Measurements from ENCODE around the gene CPOX. TPM values are rescaled to one million over a fixed set of nuclear protein-coding genes. Genes with fewer than 3 reads are reported as not detected.
"Not testable (repeated sequence)": the region's sequence is repeated elsewhere in the genome, so short reads cannot be mapped to it uniquely, and the experiment has no call there.

CPOX gene
- total RNA-seq, 2 donors from 2014 or later = 36.5 to 36.7 TPM

DNA sequence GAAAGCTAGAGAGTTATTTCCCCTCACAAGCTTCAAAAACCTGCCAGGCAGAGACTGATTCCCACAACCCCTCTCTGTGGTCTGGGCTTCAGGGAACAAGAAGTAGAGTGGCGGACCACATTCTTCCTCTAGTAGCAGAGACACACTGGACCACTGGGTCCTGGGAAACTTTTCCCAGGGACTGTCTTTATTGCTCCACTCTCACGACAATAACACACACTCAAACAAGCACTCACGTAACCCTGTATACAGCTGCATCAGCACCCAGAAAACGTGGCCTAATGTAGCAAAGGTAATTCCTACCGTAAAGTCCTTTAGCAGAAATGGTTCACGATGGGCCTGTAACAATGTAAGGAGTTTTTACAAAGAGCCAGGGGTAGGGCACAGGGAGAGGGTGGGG is 27.6 kb downstream of the CPOX start:
- ATAC-seq (replicated peaks in 1 of 2) = no peak
- DNase-seq = no peak
- Mint-ChIP-seq H3K27ac (peak overlapping the region; percentile 85), H3K27me3 (ENCODE audit: low read depth) (no peaks in the 10 kb centered on the region), H3K4me1 (ENCODE audit: low read depth) (peaks cover 77% of the 10 kb centered on the region), H3K9me3 (peaks cover 0 to 6% of the 10 kb centered on the region in 2 donors), H3K36me3 (ENCODE audit: insufficient read depth in 2 of 2) (peaks cover 3 to 7% of the 10 kb centered on the region in 2 donors), H3K4me3 (peak overlapping the region; percentile 44 to 72)

DNA sequence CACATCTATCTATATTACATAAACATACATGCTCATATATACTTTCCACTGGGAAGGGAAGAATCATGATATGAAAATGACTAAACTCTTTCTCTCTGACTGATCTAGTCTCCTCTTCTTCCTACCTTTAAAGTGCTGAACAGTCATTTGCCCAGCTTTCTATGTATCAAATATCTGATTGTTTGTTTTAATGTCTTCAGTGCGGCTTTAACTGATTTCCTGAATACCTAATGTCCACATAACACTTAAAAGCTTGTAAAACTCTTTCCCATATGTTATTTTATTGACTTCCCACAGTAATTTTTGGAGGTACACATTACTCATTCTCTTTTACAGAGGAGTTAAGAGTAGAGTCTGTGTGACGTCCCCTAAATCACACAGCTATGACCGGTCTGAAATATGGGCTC is 28.2 kb downstream of the CPOX start:
- H3K4me1 Mint-ChIP-seq (ENCODE audit: low read depth) = peaks cover 83% of the 10 kb centered on the region
- peak overlapping the region; percentile 85 for H3K27ac Mint-ChIP-seq
- ATAC-seq (replicated peaks in 1 of 2) (peak; percentile 59 to 62), DNase-seq (no peak)
- H3K36me3 Mint-ChIP-seq (ENCODE audit: insufficient read depth in 2 of 2) = peaks cover 3 to 7% of the 10 kb centered on the region in 2 donors
- H3K4me3 Mint-ChIP-seq = peak overlapping the region; percentile 44 to 72
- peaks cover 0 to 6% of the 10 kb centered on the region in 2 donors for H3K9me3 Mint-ChIP-seq
- H3K27me3 Mint-ChIP-seq (ENCODE audit: low read depth) = no peaks in the 10 kb centered on the region

DNA sequence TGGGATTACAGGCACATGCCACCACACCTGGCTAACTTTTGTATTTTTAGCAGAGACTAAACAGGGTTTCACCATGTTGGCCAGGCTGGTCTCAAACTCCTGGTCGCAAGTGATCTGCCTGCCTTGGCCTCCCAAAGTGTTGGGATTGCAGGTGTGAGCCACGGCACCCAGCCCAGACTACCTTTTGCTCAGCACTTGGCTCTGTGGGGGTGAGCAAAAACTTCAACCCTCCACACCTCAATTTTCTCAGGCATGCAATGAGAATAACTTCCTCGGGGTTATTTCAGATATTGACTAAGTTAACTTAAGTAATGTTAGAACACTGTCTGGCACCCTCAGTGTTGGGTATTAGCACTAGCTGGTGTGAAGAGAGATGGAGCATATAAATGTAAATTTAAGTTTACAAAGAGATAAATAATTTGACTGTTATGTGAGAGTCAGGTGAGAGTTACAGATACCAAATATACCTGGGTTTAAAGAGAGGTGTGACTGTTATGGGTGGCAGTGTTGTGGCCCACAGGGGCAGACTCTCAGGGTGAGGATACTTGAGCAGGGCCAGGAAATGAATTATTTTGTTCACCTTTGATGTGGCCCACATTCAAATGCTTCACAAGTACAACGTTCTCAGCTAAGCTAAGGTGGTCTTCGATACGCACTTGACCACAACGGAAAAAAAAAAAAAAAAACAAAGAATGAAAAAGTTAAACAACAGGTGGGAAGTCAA is 29.0 kb downstream of the CPOX start:
- Mint-ChIP-seq H3K4me1 (ENCODE audit: low read depth) (peaks cover 88% of the 10 kb centered on the region), H3K27me3 (ENCODE audit: low read depth) (no peaks in the 10 kb centered on the region), H3K9me3 (peaks cover 0 to 6% of the 10 kb centered on the region in 2 donors), H3K36me3 (ENCODE audit: insufficient read depth in 2 of 2) (peaks cover 4 to 7% of the 10 kb centered on the region in 2 donors), H3K4me3 (peak overlapping the region; percentile 72 to 78), H3K27ac (peak overlapping the region; percentile 92)
- ATAC-seq (replicated peaks in 1 of 2) (peak; percentile 37 to 50), DNase-seq (no peak)

DNA sequence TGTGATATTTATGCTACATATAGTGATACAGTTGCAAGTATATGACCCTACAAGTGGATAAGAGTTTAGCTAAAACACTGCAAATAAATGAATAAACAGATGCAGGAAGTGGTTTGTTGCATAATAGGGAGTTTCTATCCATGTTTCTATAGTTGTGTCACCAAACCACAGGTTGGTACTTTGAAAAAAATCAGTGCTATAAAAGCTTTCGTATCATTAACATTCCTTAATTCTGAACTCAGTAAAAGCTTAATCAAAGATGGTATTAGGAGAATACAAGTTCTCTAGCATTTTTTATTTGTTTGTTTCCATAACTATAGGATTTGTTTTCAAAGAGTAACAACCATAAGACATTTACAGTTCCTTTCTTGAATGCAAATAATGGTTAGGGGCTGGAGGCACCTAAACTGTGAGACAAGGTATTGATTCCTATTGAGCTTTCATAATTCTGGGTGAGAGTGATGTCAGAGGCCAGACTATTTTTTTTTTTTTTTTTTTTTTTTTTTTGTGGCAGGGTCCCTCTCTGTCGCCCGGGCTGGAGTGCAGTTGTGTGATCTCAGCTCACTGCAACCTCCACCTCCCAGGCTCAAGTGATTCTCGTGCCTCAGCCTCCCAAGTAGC is 29.6 kb downstream of the CPOX start:
- H3K36me3 Mint-ChIP-seq (ENCODE audit: insufficient read depth in 2 of 2) = peaks cover 5 to 11% of the 10 kb centered on the region in 2 donors
- peaks cover 0 to 4% of the 10 kb centered on the region in 2 donors for H3K9me3 Mint-ChIP-seq
- ATAC-seq (replicated peaks in 1 of 2) (peak; percentile 28 to 31), DNase-seq (no peak)
- H3K27ac Mint-ChIP-seq = peak overlapping the region; percentile 92
- peaks cover 92% of the 10 kb centered on the region for H3K4me1 Mint-ChIP-seq (ENCODE audit: low read depth)
- H3K4me3 Mint-ChIP-seq = peak overlapping the region; percentile 78 to 82
- H3K27me3 Mint-ChIP-seq (ENCODE audit: low read depth) = no peaks in the 10 kb centered on the region

DNA sequence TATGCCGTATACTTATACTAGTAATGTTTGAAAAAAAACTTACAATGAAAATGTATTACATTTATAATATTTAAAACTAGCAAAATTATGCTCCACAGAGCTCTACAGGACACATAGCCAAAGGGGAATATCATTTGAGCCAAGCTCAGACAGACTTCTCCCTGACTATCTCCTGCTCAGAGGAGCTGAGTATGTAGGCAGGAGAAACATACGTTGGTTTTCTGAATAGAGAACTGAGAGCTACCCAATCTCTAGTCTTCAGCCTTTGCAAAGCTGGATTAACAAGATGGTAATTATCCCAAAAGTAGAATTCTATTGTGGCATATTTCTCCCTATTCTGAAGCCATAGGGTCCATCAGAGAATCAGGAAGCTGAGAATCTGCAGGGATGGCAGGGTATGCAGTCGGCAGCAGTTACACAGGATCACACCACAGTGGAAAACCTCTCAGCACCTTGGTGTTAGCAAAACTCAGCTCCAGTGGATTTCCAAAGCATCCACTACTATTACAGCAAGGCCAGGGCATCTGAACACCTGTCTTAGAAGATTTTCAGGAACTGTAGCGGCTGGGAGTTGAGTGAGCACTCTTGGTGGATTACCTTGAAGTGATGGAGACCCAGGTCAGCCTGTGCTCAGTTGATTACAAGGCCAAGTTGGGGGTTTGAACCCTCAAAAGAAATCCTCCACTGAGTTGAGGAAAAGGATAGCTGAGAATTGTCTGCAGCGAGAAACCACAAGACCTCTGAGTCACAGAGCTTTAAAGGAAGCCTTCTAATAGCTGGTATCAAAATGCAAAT is 31.5 kb downstream of the CPOX start:
- ATAC-seq (replicated peaks in 1 of 2) (no peak), DNase-seq (no peak)
- Mint-ChIP-seq H3K27me3 (ENCODE audit: low read depth) (no peaks in the 10 kb centered on the region), H3K27ac (no peak overlapping the region), H3K36me3 (ENCODE audit: insufficient read depth in 2 of 2) (peaks cover 7 to 10% of the 10 kb centered on the region in 2 donors), H3K4me3 (peak overlapping the region in 1 of 2 donors; percentile 42), H3K4me1 (ENCODE audit: low read depth) (peaks cover 92% of the 10 kb centered on the region), H3K9me3 (peaks cover 0 to 4% of the 10 kb centered on the region in 2 donors)

DNA sequence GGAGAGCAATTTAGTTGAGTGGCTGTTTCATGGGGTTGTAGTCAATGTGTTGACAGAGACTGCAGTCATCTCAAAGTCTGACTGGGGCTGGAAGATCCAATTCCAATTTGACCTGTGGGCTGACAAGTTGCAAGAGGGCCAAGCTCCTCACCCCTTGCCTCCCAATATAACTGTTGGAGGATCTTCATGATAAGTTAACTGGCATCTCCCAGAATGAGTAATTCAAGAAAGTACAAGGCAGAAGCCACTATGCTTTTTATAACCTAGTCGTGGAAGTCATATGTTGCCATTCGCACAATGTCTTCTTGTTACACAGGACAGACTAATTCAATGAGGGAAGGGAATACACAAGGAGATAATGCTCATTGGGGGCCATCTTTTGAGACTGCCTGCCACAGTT is 32.5 kb downstream of the CPOX start:
- H3K9me3 Mint-ChIP-seq = no peaks in the 10 kb centered on the region
- ATAC-seq (replicated peaks in 1 of 2) (no peak), DNase-seq (no peak)
- peaks cover 92% of the 10 kb centered on the region for H3K4me1 Mint-ChIP-seq (ENCODE audit: low read depth)
- peaks cover 4 to 10% of the 10 kb centered on the region in 2 donors for H3K36me3 Mint-ChIP-seq (ENCODE audit: insufficient read depth in 2 of 2)
- H3K4me3 Mint-ChIP-seq = peak overlapping the region; percentile 42 to 58
- H3K27me3 Mint-ChIP-seq (ENCODE audit: low read depth) = no peaks in the 10 kb centered on the region
- peak overlapping the region; percentile 38 for H3K27ac Mint-ChIP-seq

DNA sequence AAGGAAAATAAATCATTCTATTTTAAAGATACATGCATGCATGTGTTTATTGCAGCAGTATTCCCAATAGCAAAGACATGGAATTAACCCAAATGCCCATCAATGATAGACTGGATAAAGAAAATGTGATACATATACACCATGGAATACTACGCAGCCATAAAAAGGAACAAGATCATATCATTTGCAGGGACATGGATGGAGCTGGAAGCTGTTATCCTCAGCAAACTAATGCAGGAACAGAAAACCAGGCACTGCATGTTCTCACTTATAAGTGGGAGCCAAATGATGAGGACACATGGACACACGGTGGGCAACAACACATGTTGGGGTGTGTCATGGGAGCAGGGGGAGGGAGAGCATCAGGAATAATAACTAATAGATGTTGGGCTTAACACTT is 33.6 kb downstream of the CPOX start:
- H3K27ac Mint-ChIP-seq = peak overlapping the region; percentile 23
- not testable (repeated sequence) for H3K4me3 Mint-ChIP-seq; H3K9me3 Mint-ChIP-seq; ATAC-seq (replicated peaks in 1 of 2); DNase-seq; H3K27me3 Mint-ChIP-seq (ENCODE audit: low read depth)
- peaks cover 5 to 16% of the 10 kb centered on the region in 2 donors for H3K36me3 Mint-ChIP-seq (ENCODE audit: insufficient read depth in 2 of 2)
- H3K4me1 Mint-ChIP-seq (ENCODE audit: low read depth) = peaks cover 92% of the 10 kb centered on the region

DNA sequence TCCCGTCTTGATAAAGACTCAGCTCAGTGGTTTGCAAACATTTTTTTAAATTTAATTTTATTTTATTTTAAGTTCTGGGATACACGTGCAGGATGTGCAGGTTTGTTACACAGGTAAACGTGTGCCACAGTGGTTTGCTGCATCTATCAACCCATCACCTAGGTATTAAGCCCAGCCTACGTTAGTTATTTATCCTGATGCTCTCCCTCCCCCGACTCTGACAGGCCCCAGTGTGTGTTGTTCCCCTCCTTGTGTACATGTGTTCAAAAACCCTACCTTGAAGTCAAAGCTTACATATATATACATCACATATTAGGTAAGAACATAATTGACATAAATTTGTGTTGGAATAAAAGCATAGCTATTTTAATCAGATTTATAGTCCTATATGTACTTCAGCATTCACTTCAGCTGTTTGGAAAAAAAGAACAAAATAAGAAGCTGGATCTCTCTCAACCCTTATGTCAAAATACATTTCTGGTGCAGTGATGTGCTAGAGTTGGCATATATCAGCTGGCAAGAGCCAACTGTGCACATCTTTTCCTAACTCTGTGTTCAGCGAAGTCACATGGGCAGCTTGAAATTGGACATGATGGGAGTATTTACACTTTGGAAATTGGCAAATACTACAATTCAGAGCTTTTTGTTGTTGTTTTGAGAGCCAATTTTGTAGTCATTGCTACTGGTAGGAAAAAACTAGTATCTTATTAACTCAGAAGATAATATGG is 35.1 kb downstream of the CPOX start:
- Mint-ChIP-seq H3K36me3 (ENCODE audit: insufficient read depth in 2 of 2) (peaks cover 5 to 19% of the 10 kb centered on the region in 2 donors), H3K27ac (peak overlapping the region; percentile 100), H3K4me1 (ENCODE audit: low read depth) (peaks cover 90% of the 10 kb centered on the region), H3K4me3 (peak overlapping the region; percentile 58 to 92), H3K9me3 (no peaks in the 10 kb centered on the region), H3K27me3 (ENCODE audit: low read depth) (no peaks in the 10 kb centered on the region)
- ATAC-seq (replicated peaks in 1 of 2) = no peak
- no peak for DNase-seq

DNA sequence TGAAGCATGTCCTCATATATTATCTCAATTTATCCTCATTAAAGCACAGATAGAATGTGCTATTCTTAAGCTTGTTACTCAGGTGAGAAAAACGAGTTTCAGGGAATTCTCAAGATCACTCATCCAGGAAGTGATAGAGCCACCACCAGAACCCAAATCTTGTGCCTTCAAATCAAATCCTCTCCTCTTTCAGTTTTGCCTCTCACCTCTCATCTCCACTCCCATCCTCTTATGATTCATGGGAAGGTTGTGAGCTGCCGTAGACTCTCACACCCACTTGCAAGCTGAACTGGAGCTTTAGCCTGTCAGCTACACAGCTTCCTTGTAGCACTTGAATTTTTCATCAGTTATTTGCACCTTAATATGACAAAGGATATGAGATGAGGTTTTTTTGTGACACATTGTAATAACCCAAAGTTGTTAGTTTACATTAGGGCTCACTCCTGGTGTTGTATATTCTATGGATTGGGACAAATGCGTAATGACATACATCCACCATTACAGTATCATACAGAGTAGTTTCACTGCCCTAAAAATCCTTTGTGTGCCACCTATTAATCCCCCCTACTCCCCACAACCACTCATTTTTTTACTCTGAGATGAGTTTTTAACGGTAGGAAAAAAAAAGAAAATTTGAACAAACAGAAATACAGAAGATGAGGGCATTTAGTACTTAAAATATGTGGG is 35.9 kb downstream of the CPOX start:
- DNase-seq = peak; percentile 63 to 76
- Mint-ChIP-seq H3K4me1 (ENCODE audit: low read depth) (peaks cover 92% of the 10 kb centered on the region), H3K27ac (peak overlapping the region; percentile 100), H3K4me3 (peak overlapping the region; percentile 83 to 92), H3K36me3 (ENCODE audit: insufficient read depth in 2 of 2) (peaks cover 5 to 21% of the 10 kb centered on the region in 2 donors), H3K27me3 (ENCODE audit: low read depth) (no peaks in the 10 kb centered on the region), H3K9me3 (no peaks in the 10 kb centered on the region)
- peak; percentile 69 to 70 for ATAC-seq (replicated peaks in 1 of 2)

DNA sequence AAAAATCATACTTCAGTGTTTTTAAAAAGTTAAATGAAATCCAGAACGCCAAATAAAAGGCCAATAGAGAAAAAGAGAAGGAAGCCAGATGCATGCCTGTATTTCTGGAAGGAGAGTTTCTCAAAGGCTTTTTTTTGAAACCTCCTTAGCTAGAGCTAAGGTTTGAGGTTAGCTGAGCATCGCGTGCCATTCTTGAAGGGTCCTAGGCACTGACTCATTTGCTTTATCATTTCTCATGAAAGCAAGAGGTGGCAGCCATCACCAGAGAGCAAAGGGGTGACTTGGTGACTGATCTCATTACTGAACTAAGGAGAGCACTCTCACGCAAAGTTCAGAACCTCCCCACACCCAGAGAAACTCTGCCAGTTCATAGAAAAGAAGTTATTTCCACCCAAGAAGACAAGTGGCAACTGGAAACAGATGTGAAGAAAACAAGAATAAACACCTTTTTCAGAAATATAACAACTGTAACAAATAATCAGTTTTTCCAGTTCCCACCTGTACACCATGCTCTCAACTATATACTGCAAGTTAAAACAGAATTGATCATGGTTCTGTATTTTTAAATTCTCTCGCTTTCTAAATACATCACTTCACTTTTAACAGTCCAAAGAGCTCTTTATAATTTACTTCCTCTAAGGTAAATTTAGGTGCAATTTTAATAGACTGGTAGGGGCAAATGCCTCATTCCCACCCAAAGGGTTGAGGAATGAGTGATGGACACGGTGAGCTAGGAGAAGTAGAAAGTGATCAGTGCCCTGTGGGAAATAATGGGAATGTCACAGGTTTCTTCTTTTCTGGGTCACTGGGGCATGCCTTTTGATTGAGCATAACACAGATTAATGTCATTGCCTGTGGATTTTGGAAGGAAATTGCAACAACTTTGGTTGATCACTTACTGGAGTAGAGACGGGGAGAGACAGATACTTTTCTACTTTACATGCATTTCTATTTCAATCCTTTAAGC is 37.0 kb downstream of the CPOX start:
- no peaks in the 10 kb centered on the region for H3K9me3 Mint-ChIP-seq
- peak overlapping the region; percentile 100 for H3K27ac Mint-ChIP-seq
- peaks cover 94% of the 10 kb centered on the region for H3K4me1 Mint-ChIP-seq (ENCODE audit: low read depth)
- peak; percentile 80 to 83 for ATAC-seq (replicated peaks in 1 of 2)
- peak; percentile 79 to 88 for DNase-seq
- H3K4me3 Mint-ChIP-seq = peak overlapping the region; percentile 83 to 92
- H3K27me3 Mint-ChIP-seq (ENCODE audit: low read depth) = no peaks in the 10 kb centered on the region
- peaks cover 5 to 30% of the 10 kb centered on the region in 2 donors for H3K36me3 Mint-ChIP-seq (ENCODE audit: insufficient read depth in 2 of 2)

DNA sequence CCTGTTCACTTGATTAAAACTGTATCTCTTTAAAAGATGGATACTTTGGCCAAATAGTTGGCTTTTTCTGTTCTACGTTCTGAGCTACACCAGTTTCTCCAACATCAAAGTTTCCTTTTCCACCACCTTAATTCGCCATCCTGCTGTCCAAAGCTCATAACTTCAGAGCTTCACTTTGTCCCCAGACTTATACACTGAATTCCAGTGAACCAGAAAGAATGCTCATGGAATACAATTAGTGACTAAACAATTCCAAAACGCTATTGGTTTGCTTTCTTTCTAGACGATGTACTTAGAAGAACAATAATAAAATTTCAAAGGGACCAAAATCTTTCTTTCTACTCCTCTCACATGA is 38.4 kb downstream of the CPOX start:
- Mint-ChIP-seq H3K27me3 (ENCODE audit: low read depth) (no peaks in the 10 kb centered on the region), H3K4me3 (peak overlapping the region; percentile 83 to 92), H3K36me3 (ENCODE audit: insufficient read depth in 2 of 2) (peaks cover 10 to 33% of the 10 kb centered on the region in 2 donors), H3K9me3 (peaks cover 0 to 4% of the 10 kb centered on the region in 2 donors), H3K4me1 (ENCODE audit: low read depth) (peaks cover 92% of the 10 kb centered on the region), H3K27ac (peak overlapping the region; percentile 100)
- ATAC-seq (replicated peaks in 1 of 2) = no peak
- no peak for DNase-seq

Data from activated T-cell treated with anti-CD3 and anti-CD28 coated beads, Interleukin-2, amount 50 U/mL, for 72 hours (primary cell).